ENCODE measurements around the gene SLC35D1.

- TF ChIP-seq POLR2AphosphoS5 (IDR thresholded peaks at IDR 0.05) (no peak), EP300 (IDR thresholded peaks at IDR 0.05) (no peak), CTCF (IDR thresholded peaks at IDR 0.05) (peak; percentile 45 to 76 (median 64)), POLR2A (IDR thresholded peaks at IDR 0.05) (no peak)
Observed at GRCh38 chr1:66996018-66996682, 57.8 kb downstream of the SLC35D1 start.

All from upper lobe of left lung (tissue), 4 donors.